DMS79 treated with DMSO at 0.1 percent for 48 hours (cell line): ENCODE measurements around the gene C1GALT1.

ENCODE experiments used
- DNase-seq: peaks from one replicate; lab custom pipeline; 2025; lab: John Stamatoyannopoulos, UW

C1GALT1 gene

DNA sequence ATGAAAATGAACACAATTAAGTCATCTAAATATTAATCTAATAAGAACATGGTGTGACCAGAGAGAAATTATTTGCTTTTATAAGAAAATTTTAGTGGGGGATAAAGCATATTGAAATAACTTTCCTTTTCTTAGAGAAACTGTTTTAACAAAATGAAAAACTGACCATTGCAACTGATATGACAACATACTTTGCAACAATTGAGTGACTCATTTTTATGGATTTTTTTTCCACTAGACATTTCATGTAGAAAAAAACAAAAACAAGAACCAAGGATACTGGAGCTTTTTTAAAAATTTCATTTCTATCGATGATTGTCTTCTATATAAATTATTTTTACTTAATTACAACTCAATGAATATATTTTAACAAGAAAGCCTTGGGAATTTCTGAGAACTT lies 90.0 kb downstream of the C1GALT1 start:
- no peak for DNase-seq

DNA sequence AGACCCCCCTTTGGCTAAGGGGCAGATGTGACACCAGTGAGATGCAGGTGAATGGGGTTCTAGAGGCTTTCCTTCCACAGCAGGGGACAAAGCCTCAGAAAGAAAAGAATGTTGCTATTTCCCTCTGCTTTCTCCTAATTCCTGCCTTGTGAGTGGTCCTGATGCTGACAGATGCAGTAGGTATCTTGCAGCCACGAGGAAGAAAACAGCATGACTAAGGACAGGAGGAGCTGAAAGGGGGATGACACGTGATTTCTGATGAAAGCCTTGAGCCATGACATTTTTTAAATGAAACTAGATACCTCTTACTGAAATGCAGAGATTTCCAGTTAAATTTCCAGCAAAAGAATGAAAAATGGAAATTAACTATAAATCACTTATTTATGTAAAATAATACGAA lies 92.4 kb downstream of the C1GALT1 start:
- no peak for DNase-seq

DNA sequence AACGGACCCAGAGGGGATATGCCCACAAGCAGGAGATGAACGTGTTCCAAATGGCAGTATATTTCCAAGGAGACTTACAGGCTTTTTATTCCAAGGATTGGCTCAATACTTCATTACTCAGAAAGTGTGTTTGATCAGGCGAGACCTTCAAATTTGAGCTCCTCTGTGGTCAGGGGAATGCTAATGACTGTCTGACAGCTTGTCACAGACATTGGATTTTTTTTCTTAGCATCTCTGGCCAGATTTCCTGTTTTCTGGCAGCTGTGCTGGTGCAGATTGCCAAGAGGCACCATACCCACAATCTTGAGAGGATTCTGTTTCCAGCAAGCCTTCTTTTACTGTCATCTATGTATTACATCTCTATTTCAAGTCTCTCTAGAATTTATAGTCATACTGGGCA lies 93.8 kb downstream of the C1GALT1 start:
- peak; percentile 14 for DNase-seq

DNA sequence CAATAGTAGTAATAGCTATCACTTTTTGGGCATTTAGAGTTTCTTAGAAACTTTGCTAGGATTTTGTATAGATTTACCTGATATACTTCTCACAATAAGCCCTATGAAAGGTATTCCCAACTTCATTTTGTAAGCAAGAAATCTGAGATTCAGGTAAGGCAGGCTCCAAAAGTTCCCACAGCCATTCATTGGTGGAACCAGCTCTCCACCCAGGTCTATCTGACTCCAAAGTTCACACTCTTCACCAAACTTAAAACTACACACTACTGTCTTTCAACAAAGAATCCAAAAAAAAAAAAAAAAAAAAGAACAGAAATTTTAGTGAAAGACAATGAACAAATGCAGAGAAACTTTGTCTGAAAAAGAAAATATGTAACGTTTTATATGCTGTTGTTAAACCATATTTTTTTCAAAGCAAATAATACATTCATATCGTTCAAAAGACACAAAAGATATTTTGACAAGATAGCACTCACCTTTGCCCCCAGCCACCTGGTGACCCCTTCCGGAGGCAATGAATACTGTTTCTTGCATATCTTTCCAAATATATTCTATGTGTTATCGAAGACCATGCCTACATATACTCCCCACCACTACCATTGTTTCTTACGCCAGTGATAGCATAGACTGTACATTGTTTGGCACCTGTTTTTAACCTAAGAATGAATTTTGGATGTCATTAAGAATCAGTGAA lies 108.2 kb downstream of the C1GALT1 start:
- DNase-seq: no peak

DNA sequence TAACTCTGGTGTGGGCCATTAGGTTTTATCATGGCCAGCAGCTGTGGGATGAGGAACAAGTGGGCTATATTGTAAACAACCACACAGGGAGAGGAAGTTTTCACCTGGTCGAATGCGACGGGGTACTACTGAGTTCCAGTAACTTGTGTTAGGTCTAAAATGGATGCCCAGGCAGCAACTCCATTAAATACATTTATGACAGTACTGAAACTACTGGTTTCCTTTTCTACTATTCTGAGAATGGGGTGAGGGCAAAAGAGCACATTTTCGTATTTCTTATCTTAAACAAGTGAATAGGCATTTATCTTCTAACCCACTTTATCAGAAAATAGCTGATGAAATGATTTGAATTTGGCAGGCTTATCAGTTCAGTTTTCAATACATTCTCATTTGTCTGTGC lies 109.7 kb downstream of the C1GALT1 start:
- DNase-seq: no peak

DNA sequence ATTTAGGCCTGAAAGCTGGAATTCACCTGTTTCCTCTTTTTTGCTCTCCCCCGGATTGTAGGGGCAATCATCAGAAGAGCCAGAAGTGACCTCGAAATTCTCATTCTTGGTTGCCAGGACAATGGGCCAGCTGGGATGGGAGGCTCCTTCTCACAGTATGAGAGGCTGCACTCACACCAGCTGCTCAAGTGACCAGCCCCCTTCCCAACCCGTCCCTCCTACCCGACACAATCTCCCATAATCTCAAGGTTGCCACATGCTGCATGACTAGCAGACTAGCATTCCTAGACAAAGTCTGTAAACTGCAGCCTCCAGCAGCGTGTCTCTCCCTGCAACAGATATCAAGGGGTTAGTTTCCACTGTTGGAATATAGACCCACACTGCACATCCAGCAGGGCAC lies 110.3 kb downstream of the C1GALT1 start:
- DNase-seq: no peak

DNA sequence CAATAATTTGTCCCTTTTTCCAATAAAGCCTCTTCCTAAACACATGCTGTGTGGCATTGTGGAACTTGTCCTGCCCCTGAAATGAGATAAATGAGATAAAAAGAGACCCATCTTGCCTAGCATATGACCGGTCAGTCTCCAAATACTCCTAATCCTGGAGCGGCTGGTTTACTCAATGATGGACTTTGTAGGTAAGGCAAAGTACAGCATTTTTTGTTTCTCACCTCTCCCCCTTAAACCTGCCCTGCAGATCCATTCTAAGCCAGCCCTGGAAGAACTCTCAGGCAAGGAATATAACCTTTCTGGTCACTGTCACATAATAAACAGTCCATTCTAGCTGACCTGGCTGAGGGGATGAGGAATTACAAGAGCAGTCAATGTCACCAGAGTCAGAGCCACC lies 110.7 kb downstream of the C1GALT1 start:
- DNase-seq: no peak

DNA sequence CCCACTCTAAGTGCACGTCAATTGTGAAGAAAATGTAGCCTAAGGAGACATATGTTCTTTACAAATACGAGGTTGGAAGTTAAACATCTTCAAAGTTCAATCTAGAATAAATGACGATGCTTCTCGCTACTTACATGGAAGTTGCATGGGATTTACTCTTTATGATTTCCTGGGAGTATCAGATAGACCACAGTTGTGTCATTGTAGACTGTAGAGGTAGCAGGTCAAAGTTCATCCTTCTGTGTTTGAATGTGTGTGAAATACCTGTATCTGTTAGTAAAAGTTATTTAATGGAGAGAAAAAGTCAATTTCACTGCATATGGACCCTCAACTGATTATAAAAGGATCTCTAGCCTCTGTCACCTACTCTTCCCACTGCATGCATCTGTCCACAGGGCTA lies 112.6 kb downstream of the C1GALT1 start:
- DNase-seq: no peak
